ENCODE measurements around the gene ANKRD13C. TPM values are rescaled to one million over a fixed set of nuclear protein-coding genes. Genes with fewer than 3 reads are reported as not detected.
"Not testable (repeated sequence)": the region's sequence is repeated elsewhere in the genome, so short reads cannot be mapped to it uniquely, and the experiment has no call there.

ANKRD13C gene
- total RNA-seq, 1 donor from 2014 or later: 36.9 TPM

DNA sequence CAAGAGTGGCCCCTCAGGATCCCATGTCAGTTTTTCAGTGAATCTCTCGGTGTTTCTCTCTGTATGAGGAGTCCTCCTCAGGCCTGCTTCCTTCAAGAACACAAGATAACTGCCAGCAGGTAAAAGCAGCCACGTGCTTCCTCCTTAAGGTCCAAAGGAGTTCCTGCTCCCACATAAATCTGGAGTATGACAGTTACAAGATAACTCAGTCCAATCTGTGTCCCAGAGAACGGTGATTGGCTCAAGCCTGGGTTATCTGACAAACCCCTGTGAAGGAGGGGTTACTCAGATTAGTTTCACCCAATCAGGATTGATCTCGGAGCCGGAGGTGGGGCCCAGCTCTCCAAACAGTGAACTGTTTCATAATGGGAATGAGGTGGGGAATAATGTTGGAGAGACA is 5.8 kb upstream of the ANKRD13C start:
- DNase-seq: no peak

DNA sequence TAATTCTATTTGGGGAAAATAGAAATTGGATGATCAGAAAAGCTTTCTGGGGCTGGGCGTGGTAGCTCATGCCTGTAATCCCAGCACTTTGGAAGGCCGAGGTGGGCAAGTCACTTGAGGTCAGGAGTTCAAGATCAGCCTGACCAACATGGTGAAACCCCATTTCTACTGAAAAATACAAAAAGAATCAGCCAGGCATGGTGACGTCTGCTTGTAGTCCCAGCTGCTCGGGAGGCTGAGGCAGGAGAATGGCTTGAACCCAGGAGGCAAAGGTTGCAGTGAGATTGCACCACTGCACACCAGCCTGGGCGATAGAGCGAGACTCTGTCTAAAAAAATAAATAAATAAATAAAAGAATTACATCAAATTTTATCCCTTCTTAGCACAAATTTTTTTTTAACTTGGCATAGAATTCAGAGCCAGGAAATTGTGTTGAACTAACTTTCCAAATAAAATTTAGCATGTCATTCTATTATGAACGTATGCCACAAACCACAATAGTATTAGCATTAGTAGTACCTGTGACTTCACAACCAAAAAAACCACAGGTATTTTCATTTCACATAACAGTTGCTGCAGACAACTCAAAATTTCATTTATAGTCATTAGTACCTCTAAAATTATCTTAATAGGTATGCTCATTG is 4.5 kb upstream of the ANKRD13C start:
- DNase-seq: no peak

DNA sequence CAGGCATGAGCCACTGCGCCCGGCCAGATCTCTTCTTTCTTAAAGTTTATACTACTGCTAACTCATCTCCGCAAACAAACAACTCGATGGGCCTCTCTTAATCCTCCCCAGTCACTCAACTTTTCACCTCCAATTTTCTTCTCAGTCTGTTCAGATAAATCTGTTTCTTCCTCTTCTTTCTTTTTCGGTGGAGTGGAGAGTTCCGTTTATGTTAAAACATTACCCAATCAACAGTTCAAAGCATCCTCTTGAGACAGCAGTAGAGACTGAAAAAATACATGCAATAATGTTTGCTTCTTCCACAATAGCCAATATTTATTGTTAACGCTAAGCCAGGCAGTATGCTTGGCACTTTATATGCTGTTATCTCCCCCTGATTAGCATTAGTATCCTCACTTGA is 1.4 kb upstream of the ANKRD13C start:
- no peak for DNase-seq

DNA sequence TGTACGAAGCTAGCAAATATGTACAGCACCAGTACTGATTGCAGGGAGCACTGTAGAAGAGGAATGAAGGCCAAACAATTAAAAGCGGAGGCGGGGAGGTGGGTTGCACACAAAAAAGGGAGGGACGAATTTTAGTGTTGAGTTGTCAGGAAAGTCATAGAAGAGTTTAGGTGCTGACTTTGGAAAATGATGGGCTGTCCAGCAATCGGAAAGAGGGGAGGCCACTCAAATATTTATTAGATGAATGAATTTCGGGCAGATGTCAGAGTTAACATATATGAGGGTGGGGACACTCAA is 537 bp upstream of the ANKRD13C start:
- DNase-seq: no peak

DNA sequence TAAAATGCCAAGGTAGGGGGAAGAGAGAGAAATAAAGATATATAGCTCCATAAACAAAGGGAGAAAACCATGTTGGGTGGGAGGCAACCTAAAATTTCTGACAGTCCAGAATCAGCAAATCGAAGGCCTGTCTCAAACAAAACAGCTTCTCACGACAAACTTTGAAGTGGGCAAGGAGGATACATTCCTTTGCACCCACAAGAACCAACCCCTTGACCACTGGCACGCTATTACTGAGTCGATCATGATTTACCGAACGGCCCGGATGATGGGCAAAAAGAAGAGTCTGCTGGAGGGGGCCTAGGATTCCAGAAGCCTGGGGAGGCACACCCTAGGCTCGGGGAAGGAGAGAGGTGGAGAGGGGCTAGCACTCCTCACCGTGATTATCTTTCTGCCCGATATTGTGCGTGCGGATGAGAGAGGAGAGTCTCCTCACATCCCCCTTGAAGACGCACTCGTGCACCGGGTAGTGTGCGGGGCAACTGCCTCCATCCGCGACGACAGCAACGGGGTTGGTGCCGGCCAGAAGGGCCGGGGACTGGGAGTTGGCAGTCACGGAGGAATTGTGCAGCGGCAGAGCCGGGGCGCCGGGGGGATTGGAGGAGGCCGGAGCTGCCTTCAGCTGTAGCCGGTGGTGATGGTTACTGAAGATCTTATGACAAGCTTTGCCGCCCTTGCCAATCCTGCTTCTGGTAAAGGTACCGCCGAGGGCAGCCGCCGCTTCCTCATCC is 756 bp downstream of the ANKRD13C start:
- DNase-seq: peak; percentile 29

DNA sequence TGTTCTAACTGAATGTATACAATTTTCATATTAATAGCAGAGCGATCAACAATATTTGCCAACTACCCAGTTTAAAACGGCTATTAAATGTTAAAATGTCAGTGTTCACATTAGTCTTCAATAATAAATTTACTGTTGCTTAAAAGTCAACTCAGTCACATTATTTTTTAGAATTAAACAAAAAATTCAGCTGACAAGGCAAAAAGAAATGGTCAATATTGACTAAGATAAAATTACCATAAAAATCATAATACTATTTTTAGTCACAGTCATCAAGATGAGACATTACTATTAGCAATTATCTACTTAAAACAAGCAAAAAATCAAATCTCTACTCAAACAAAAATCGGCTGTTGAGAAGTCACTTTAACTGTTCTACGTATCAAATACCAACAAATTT is 1.5 kb downstream of the ANKRD13C start:
- DNase-seq: no peak

DNA sequence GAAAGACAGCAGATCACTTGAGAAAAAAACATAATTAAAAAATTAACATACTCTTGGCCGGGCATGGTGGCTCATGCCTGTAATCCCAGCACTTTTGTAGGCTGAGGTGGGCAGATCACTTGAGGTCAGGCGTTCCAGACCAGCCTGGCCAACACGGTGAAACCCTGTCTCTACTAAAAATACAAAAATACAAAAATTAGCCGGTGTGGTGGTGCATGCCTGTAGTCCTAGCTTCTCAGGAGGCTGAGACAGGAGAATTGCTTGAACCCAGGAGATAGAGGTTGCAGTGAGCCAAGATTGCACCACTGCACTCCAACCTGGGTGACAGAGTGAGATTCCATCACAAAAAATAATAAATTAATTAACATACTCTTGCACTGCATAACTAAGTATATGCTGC is 4.7 kb downstream of the ANKRD13C start:
- DNase-seq: not testable (repeated sequence)

DNA sequence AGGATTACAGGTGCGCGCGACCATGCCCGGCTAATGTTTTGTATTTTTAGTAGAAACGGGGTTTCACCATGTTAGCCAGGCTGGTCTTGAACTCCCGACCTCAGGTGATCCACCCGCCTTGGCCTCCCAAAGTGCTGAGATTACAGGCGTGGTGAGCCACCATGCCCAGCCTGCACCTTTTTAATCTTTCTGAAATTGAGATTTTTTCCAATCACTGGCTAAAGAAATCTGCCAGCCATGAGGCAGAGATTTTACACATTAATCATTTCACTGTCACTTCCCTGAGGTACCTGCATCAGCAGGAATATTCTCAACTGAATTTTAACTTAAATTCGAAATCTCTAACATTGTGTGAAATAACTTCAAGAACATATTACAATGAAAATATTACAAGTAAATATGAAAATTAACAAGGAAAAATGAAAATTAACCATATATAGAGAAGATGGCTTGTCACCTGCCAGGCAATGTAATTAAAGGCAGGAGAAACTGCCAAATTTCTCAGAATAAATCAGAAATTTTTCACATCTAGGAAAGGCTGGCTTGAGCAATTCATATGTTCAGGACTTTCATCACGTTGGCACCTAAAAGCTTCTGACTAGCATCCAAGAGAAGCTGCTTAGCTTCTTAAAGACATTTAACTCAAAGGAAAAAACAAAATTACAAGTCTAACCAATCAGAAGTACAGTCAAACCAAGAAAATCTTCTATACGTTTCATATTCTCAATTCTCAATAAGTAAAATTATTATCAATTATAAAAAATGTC is 5.9 kb downstream of the ANKRD13C start:
- no peak for DNase-seq

DNA sequence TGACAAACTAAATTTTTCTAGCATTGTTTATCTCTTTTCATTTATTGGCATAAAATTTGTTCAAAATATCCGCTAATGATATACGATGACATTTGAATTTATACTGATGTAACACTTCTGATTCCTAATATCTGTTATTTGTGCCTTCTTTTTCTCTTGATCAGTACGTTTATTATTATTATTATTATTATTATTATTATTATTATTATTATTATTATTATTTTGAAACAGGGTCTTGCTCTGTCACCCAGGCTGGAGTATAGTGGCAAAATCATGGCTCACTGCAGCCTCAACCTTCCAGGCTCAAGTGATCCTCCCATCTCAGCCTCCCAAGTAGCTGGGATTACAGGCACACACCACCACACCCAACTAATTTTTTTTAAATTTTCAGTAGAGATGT is 14.9 kb downstream of the ANKRD13C start:
- not testable (repeated sequence) for DNase-seq

DNA sequence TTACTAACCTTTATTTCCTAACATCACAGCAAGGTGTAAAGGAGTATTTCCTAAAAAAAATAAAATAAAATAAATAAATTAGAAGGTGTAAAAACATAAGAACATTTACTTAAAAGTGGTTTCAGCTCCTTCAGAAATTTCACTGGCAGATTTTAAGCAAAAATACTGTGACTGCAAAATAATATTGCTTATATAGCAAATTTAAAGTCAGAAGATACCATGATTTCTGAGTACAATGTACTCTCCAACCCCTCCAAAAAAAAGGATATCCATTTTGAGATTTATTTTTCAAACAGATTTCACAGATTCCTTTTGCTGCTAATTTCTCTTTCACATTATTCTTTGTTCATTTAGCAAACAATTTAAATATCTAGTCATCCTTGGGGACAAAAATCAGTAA is 18.5 kb downstream of the ANKRD13C start:
- DNase-seq: no peak

DNA sequence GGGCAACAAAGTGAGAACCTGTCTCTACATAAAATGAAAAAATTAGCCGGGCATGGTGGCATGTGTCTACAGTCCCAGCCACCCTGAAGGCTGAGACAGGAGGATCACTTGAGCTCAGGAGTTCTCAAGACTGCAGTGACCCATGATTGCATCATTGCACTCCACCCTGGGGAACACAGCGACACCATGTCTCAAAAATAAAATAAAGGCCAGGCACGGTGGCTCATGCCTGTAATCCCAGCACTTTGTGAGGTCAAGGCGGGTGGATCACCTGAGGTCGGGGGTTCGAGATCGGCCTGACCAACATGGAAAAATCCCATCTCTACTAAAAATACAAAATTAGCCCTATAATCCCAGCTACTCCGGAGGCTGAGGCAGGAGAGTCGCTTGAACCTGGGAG is 20.1 kb downstream of the ANKRD13C start:
- no peak for DNase-seq

DNA sequence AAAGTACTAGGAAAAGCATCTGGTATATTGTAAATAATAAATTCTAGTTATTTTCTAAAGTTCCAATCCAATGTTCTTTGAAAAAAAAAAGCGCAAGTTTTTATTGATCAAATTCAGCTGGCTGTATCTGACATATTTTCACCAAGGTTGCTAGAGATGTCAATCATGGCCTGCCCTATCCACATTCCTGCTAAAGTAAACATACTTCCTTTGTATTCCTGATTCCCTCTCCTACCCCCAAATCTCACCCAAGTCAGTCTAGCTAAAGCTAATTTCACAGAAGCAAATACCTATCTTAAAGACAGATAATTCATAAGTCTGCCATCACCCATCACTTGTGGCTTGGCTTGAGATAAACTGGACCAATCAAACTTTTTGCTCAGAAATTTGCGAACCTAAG is 21.3 kb downstream of the ANKRD13C start:
- no peak for DNase-seq

DNA sequence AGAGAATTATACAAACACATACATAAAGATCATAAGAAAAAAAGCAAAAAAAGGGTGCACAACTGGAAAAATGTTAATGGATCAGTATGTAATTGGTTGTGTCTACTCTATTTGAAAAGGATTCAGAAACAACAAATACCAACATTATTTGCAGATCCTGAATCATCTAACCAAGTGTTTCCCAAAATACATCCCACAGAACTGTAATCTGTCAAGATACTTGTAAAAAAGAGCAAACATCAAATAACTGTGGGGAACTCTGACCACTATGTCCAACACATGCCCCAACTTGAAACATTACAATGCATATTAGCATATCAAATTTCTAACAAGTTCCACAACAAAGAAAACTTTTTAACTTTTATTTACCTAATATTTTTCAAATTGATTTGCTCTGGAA is 22.6 kb downstream of the ANKRD13C start:
- DNase-seq: no peak

DNA sequence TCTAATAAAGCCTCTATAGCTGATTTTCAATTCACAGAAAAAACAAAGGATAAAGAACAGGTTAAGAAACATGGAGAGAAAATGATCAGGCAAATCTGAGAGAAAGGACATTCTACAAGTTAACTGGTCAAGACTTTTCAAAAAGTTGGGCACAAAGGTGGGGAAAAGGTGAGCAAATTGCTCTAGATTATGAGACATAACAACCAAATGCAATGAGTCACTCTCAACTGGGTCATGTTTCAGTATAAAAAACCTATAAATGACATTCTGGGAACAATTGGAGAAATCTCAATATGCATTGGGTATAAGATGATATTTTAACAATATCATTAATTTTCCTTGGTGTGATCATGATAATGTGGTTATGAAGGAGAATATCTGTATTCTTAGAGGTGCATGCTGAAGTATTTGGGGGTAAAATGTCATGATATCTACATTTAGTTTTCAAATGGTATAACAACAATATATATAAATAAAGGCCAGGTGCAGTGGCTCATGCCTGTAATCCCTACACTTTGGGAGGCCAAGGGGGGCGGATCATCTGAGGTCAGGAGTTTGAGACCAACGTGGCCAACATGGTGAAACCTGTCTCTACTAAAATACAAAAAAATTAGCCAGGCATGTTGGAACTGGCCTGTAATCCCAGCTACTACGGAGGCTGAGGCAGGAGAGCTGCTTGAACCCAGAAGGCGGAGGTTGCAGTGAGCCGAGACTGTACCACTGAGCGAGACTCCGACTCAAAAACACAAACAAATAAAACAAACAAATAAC is 27.0 kb downstream of the ANKRD13C start:
- no peak for DNase-seq

DNA sequence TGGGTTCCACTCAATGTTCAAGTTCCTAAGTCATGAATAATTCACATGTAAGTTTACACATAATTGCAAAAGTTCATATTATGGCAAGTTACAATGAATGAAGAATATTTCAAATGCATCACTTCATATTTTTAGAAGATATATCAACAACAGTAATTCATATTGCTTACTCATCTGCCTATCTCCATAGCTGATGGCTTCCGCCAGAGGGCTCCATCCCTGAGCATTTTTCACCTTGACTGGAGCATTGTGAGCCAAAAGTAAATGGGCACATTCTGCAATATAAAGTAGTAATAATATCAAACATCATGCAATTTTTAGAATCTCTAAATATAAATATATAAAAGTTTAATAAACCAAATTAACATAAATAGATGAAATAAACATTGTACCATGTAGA is 29.8 kb downstream of the ANKRD13C start:
- no peak for DNase-seq

DNA sequence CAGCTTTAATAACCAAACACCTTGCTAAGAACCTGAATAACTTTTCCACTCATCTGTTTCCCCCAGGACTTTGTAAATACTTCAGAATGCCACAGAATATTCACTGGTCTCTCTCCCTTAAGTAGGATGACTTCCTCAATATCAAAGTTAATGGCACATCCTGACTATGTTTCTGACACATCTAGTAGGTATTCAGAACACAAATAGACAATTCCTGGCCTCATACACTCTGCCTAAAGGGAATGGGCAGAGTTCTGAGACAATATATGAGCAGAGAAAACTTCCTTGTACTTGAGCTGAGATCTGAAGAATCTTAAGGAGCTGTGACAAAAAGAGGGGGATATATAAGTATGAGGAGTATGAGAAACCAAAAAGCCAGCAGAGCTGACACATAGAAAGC is 34.8 kb downstream of the ANKRD13C start:
- no peak for DNase-seq

DNA sequence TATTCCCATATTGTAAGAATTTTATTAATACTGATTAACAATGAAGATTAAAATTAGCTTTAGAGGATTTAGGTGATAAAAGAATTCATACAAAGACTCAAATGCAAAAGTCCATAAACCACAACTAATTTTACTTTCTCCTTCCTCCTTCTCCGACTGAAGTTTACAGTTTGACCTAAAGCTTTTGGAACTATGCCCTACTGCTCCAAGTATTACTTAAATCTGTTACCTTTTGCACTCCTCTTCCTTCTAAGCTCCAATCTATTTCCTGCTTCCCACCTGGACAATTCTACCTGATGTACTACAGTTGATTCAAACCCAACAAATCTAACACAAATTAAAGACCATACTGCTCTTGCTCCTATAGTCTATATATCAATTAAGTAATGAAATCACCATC is 36.3 kb downstream of the ANKRD13C start:
- DNase-seq: no peak

DNA sequence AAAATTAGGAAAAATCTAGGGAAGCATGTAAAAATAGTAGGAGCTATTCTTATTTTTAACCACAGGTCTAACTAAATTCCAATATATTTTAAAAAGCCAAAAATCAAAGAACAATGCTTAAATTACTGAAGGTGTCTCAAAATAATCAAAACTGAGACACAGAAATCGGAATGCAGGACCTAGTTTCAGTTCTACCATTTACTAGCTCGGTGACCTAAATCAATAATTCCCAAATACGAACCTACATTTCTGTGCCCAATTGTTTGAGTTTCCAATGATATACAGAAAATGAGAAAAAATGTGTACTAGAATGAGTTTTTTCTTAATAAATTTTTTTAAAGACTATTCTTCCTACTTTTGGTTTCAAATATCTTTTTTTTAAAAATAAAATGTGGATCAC is 37.4 kb downstream of the ANKRD13C start:
- no peak for DNase-seq

DNA sequence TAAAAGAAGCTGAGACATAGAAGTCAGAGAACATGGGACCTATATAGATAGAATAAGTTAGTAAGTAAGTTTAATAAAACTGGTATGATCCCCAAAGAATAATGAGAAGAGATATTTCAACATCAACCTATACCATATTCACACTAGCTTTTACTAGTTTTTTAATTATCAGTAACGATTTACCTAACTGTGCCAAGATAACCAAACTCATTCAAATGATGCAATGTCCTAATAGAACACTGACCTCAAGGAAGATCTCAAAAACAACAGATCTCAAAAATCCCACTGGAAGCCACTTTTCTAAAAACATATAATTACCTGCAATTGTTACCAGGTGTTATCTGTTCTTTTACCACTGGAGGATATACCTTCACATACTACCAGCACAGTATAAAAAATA is 38.7 kb downstream of the ANKRD13C start:
- DNase-seq: no peak

DNA sequence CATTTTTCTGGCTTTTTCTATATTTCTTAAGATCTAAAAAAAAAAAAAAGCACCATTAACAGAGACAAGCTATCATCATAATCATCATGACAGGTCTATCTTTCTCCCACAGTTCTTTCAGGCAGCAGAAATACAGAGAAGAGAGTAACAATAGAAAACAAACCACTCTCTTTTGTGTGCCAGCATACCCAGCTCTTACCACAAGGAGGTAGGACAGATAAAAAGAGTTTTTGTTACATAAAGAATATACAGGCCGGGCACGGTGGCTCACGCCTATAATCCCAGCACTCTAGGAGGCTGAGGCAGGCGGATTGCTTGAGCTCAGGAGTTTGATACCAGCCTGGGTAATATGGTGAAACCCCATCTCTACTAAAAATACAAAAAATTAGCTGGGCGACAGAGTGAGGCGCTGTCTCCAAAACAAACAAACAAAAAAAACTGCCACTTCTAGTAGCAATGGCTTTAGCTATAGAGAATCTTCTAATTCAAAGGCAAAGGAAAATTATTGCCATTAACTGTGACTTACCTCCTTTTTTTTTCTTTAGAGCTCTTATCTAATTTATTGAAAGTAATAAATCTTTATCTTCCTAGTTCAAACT is 39.7 kb downstream of the ANKRD13C start:
- no peak for DNase-seq

DNA sequence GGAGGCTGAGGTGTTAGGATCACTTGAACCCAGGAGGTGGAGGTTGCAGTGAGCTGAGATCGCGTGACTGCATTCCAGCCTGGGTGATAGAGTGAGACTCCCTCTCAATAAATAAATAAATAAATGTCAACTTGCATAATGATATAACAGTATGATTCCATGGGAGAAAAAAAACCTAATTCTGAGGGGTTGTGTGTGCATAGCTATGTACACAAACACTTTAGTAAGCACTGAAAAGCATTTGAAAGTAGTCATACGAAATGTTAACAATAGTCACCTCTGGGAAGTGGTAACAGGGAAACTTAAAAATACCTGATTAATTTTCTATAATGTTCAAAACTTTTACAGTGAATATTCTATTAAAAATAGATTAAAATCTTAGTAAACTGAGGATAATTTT is 43.2 kb downstream of the ANKRD13C start:
- DNase-seq: no peak

DNA sequence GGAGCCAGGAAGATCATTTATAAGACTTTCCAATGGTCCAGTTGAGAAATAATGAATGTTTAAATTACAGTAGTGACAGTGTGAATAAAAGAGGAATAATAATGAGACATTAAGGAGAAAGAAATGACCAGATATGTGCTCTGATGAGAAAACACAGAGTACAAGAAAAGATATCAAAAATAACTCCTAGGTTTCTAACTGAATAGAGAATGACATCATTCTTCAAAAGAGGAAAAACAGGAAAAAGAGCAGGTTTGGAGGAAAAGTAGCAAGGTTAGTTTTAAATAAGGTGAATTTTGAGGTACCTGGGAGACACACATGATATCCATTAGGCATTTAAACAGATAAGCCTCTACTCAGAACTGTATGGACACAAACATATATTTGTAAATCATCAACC is 55.0 kb downstream of the ANKRD13C start:
- DNase-seq: no peak

DNA sequence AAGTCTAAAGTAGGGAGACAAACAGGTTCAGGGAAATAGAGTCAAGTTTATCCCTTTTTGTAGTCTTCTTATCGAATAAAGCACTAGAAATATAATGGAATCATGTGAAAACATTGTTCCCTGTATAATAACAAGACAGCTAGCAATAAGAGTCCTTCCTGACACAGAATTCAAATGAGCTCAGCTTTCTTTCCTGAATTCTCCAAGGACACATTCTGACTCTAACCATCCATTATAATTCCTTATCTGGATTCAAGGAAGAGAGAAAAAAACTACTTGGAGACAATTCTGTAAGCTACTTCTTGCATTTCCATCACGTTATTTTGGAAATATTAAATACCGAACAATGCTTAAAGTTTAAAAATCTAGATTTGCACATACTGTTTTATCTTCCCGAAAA is 58.8 kb downstream of the ANKRD13C start:
- no peak for DNase-seq
